AG04450 (cell line): ENCODE measurements around the gene SUN1. TPM values are rescaled to one million over a fixed set of nuclear protein-coding genes. Genes with fewer than 3 reads are reported as not detected.

Source experiments
- CTCF ChIA-PET: fragments of 300-600, 350-600 bp; formaldehyde crosslinking; extraction: SDS; loops from one replicate; lab custom pipeline; 2022; ENCODE audit warnings: antibody characterized with exemption, inconsistent platforms; lab: Charles Lee
- POLR2A ChIA-PET: fragments of 350-600 bp; formaldehyde crosslinking; extraction: SDS; loops from one replicate; lab custom pipeline; 2021; ENCODE audit warnings: antibody characterized with exemption, inconsistent platforms; lab: Yijun Ruan, JAX
- DNase-seq: peaks from one replicate; pipeline ENCODE4 v3.0.0-alpha.2; 2011; ENCODE audit warnings: low read depth, low spot score
- H3K27ac ChIP-seq: one replicate; pipeline ENCODE4 v1.5.1; 2012; ENCODE audit warnings: low read depth, low read length, control low read depth
- H3K27me3 ChIP-seq: one replicate; pipeline ENCODE4 v1.6.0; 2012; ENCODE audit warnings: low read length; ENCODE audit not compliant: control insufficient read depth, insufficient read depth
- H3K4me3 ChIP-seq: 2 replicates; pipeline ENCODE4 v1.5.1; 2011; ENCODE audit warnings: mild to moderate bottlenecking, low read depth, low read length, control low read depth
- H3K9me3 ChIP-seq: 2 replicates; pipeline ENCODE4 v1.5.1; 2012; ENCODE audit warnings: low read length; ENCODE audit not compliant: control insufficient read depth, insufficient read depth
- polyA plus RNA-seq: library from polyadenylated mRNA; depleted of rRNA; stranded (reverse); fragments of >200 nt; gene quantifications from 2 replicates; pipeline ENCODE4 v1.2.3, GENCODE V29; 2011
- TF ChIP-seq, protein P1 (sequence below): IDR thresholded peaks from 2 replicates; pipeline ENCODE4 v1.5.1; 2011; ENCODE audit warnings: low read depth, low read length, control low read depth, inconsistent platforms

Gene SUN1
- polyA plus RNA-seq, 1 experiment = 140 TPM

- ChIA-PET POLR2A (no interaction called here), CTCF (no interaction called here)
- no peak overlapping the region for H3K4me3 ChIP-seq
- no peaks in the 10 kb centered on the region for H3K27me3 ChIP-seq
- TF ChIP-seq, protein P1, sequence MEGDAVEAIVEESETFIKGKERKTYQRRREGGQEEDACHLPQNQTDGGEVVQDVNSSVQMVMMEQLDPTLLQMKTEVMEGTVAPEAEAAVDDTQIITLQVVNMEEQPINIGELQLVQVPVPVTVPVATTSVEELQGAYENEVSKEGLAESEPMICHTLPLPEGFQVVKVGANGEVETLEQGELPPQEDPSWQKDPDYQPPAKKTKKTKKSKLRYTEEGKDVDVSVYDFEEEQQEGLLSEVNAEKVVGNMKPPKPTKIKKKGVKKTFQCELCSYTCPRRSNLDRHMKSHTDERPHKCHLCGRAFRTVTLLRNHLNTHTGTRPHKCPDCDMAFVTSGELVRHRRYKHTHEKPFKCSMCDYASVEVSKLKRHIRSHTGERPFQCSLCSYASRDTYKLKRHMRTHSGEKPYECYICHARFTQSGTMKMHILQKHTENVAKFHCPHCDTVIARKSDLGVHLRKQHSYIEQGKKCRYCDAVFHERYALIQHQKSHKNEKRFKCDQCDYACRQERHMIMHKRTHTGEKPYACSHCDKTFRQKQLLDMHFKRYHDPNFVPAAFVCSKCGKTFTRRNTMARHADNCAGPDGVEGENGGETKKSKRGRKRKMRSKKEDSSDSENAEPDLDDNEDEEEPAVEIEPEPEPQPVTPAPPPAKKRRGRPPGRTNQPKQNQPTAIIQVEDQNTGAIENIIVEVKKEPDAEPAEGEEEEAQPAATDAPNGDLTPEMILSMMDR = no peak
- peaks cover 4% of the 10 kb centered on the region; the same call in 1 of the 2 replicates for H3K9me3 ChIP-seq
- DNase-seq = no peak
- H3K27ac ChIP-seq = no peak overlapping the region
Measured at GRCh38 chr7:916291-916941, 84.1 kb downstream of the SUN1 start.

DNA sequence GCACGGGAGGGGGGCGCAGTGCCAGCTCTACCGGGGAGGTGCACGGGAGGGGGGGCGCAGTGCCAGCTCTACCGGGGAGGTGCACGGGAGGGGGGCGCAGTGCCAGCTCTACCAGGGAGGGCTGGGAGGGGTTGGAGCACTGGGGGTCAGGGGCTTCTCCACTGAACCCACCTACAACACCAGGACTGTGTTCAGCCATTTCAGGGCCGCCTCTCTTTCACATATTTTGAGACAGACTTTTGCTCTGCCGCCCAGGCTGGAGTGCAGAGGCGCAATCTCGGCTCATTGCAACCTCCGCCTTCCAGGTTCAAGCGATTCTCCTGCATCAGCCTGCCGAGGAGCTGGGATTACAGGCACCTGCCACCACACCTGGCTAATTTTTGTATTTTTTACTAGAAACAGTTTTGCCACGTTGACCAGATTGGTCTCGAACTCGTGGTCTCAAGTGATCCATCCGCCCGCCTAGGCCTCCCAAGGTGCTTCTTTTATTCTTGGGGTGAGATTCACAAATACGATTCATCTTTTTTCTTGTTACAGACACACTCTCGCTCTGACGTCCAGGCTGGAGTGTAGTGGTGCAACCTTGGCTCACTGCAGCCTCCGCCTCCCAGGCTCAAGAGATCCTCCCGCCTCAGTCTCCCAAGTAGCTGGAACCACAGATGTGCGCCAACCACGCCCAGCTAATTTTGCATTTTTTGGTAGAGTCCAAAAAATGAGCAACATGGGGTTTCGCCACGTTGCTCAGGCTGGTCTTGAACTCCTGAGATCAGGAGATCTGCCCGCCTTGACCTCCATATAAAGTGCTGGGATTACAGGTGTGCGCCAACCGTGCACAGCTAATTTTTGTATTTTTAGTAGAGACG, 85.2 kb downstream of the SUN1 start:
- DNase-seq = no peak
- no peak overlapping the region for H3K27ac ChIP-seq
- H3K27me3 ChIP-seq = no peaks in the 10 kb centered on the region
- H3K9me3 ChIP-seq = no peaks in the 10 kb centered on the region; the same call in 1 of the 2 replicates
- POLR2A ChIA-PET = no interaction called here
- TF ChIP-seq, protein P1 = no peak
- CTCF ChIA-PET = no interaction called here
- no peak overlapping the region for H3K4me3 ChIP-seq

DNA sequence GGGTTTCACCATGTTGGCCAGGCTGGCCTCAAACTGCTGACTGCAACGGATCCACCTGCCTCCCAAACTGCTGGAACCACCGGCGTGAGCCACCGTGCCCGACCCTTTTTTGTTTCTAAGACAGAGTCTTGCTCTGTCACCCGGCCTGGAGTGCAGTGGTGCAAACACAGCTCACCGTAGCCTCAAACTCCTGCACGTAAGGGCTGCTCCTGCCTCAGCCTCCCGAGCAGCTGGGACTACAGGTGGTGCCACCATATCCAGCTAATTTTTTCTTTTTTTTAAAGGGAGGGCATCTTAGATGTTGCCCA, 85.8 kb downstream of the SUN1 start:
- TF ChIP-seq, protein P1 = no peak
- no peaks in the 10 kb centered on the region; the same call in 1 of the 2 replicates for H3K9me3 ChIP-seq
- H3K27ac ChIP-seq = no peak overlapping the region
- DNase-seq = no peak
- CTCF ChIA-PET = no interaction called here
- POLR2A ChIA-PET = no interaction called here
- H3K4me3 ChIP-seq = no peak overlapping the region
- H3K27me3 ChIP-seq = no peaks in the 10 kb centered on the region

GRCh38 chr7:918441-919113, 86.3 kb downstream of the SUN1 start:
- ChIA-PET POLR2A (no interaction called here), CTCF (no interaction called here)
- Histone ChIP-seq H3K27ac (no peak overlapping the region), H3K9me3 (no peaks in the 10 kb centered on the region; the same call in 1 of the 2 replicates), H3K27me3 (no peaks in the 10 kb centered on the region), H3K4me3 (no peak overlapping the region)
- TF ChIP-seq, protein P1 = no peak
- no peak for DNase-seq

DNA sequence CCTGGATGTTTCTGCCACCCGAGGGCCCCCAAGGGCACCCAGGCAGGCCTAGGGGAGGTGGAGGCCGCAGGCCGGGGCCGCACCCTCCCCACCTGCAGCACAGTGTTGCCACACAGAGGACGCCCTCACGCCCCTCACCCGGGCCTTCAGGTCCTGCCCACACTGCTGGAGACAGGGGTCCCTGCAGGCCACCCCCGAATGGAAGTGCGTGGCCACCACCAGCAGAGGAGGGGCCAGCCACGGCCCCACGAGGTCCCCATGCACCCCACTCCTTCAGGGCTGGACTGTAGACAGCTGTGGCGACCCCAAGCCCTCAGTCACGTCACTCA, 86.8 kb downstream of the SUN1 start:
- TF ChIP-seq, protein P1 = no peak
- Histone ChIP-seq H3K27me3 (no peaks in the 10 kb centered on the region), H3K9me3 (no peaks in the 10 kb centered on the region; the same call in 1 of the 2 replicates), H3K27ac (no peak overlapping the region), H3K4me3 (no peak overlapping the region)
- CTCF ChIA-PET = no interaction called here
- no peak for DNase-seq
- POLR2A ChIA-PET = no interaction called here
